Inflammatory macrophage treated with lipopolysaccharide for 4 hours (primary cell): ENCODE measurements around the gene PEF1.

Experiments
- DNase-seq: peaks from one replicate; pipeline ENCODE4 v3.0.0-alpha.2; 2020

Gene PEF1

DNA sequence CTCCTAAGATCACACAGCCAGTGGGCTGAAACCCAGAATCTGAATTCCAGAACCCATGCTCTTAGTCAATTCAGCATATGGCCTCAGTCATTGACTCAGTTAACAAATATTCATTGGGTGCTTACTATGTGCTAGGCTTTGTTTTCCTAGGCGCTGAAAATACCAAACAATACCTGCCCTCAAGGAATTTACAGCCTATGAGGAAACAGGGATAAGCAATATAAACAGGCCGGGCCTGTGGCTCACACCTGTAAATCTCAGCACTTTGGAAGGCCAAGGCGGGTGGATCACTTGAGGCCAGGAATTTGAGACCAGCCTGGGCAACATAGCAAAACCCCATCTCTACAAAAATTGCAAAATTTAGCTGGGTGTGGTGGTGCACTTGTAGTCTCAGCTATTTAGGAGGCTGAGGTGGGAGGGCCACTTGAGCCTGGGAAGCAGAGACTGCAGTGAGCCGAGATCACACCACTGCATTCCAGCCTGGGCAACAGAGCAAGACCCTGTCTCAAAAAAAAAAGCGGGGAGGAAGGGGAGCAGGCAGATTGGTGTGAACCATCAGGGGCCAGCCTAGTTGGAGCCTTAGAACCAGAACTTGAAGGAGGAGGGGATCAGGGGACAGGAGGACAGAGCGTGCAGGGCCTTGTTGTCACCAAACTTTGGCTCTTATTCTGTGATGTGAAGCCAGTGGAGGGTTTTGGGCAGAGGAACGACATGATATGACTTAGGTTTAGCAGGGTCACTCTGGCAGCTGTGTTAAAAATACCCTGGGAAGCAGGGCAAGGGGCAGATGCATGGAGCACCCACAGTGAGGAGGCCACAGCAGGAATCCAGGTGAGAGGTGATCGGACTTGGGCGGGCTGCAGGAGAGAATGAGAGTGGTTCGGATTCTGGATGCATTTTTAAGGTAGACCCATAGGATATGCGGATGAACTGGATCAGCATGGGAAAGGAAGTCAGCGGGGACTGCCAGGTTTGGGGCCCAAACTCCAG, 62.6 kb downstream of the PEF1 start:
- no peak for DNase-seq

DNA sequence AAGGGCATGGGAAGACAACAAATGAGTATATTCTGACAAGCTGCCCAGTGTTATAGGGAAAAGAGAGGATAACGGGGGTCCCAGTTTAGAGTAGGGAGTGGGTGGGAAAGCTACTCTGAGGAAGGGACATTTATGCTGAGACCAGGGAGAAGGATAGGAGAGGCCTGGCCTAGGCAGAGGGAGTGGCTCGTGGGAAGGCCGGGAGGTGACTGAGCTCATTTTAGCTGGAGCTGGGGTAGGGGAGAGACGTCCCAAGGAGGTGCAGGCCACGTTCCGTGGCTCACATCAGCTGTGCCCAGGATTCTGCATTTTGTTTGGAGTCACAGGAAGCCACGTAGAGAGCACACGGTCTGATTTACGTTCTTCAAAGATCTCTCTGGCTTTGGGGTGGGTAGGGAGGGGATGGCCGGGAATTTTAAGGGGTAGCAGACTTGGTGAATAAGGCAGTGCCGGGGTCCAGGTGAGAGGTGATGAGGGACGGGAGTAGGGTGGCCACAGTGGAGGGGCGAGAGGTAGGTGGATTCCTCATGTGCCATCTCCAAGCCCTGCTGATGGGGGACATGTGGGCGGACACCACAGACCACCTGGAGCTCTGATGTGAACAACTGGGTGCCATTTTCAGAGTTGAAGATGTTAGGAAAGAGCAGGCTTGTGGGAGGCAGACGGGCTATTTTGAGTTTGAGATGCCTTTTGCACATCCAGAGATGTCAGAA, 63.6 kb downstream of the PEF1 start:
- no peak for DNase-seq

DNA sequence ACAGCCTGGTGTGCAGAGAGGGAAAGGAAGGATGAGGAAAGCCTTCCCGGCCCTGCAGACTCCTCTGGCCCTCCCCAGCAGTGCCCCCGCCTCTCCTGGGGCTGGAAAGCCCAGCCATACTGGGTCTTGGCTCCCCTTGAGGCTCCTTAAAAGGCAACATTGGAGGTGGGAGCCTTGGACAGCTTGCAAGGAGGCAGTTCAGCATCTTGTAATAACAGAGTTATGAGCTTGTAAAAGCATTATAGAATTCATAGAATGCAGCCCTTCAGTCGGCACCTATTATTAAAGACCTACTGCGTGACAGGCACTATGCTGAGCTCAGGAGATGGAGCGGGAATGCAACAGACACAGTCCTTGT, 64.2 kb downstream of the PEF1 start:
- DNase-seq: no peak
